ENCODE measurements around the gene RINL.
A peak's percentile ranks its signal among the peaks of the same experiment; 100 is the strongest.

The RINL gene

GRCh38 chr19:38877781-38878574 is at the start of gene RINL:
Gene RINL, minus strand, starts transcription at chr19:38878275. Its CDS starts 1,533 bp downstream, at chr19:38876742.
- peak; percentile 52 for DNase-seq

DNA sequence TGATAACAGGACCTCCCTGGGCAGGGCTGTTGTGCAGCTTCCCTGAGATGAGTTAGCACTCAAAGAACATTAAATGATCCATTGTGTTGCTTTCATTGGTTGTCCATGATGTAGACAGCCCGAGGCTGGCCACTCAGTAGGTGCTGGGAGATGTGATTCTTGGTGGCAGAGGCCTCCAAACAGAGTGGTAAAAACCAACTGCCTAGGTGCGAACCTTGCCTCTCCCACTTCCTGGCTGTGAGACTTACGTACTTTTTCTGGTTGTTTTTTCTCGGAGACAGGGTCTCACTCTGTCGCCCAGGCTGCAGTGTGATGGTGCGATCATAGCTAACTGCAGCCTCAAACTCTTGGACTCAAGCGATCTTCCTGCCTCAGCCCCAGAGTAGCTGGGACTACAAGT is 46.3 kb upstream of the RINL start:
- no peak for DNase-seq

DNA sequence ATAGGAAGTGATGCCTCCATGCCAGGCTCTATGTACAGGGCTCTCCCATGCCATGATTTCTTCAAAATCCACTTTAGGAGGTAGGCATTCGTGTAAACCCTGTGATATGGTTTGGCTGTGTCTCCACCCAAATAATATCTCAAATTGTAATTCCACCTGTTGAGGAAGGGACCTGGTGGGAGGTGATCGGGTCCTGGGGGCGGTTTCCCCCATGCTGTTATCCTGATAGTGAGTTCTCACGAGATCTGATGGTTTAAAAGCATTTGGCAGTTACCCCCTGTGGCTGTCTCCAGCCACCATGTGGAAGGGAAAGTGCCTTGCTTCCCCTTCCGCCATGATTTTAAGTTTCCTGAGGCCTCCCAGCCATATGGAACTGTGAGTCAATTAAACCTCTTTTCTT is 44.4 kb upstream of the RINL start:
- no peak for DNase-seq

GRCh38 chr19:38921420-38922274 is 43.6 kb upstream of the RINL start:
- DNase-seq, result no peak

DNA sequence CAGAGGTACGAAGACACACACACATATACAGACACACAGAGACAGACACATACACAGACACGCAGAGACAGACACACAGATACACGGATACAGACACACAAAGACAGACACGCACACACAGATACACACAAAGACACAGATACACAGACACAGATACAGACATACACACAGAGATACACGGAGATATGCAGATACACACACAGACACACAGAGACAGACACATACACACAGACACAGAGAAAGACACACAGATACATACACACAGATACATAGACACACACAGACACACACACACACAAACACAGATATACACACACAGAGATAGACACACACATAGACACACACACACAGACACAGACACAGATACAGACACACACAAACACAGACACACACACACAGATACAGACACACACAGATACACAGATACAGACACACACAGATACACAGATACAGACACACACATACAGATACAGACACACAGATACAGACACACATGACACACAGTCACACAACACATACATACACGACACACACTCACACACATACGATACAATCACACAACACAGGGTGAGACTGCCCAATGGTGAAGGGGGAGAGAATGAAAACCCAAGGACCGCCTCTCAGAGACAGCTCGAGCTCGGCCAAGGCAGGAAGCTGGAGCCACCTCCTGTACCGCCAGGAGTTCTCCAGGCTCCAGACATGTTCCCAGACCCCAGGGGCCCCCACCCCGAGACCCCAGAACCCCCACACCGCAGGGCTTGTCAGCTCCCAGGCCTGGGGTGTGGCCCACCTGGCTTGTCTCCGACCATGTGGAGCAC is 42.7 kb upstream of the RINL start:
- DNase-seq, result no peak

- DNase-seq, result no peak
These were observed 41.9 kb upstream of the RINL start for GRCh38 chr19:38919837-38920601.

GRCh38 chr19:38918526-38918925 is 40.5 kb upstream of the RINL start:
- no peak for DNase-seq

DNA sequence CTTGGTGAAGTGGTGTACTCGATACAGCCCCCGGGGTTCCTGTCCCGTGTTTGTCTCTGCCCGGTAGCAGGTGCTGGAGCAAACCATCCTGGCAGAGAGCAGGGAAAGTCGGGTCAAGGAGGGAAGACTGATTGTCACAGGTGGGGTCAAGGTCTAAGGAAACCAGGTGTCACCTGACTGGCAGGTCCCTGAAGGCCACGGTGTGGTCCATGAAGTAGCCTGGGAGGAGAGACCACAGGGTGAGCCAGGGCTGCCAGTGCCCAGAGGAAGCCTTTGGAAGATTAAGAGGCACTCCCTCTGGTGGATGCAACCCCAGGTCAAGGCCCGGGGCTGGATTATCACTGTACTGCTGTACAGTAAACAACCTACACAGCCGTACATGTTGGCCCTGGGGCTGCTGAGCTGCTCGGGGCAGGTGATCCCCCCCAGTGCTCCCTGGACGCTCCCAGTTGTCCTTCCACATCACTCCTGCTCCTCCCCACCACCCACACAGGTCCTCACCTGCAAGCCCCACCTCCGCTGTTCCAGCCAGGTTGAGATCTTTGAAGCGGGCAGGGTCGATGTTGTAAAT is 39.9 kb upstream of the RINL start:
- DNase-seq, result no peak

GRCh38 chr19:38917516-38917915 is 39.4 kb upstream of the RINL start:
- DNase-seq, result no peak

DNA sequence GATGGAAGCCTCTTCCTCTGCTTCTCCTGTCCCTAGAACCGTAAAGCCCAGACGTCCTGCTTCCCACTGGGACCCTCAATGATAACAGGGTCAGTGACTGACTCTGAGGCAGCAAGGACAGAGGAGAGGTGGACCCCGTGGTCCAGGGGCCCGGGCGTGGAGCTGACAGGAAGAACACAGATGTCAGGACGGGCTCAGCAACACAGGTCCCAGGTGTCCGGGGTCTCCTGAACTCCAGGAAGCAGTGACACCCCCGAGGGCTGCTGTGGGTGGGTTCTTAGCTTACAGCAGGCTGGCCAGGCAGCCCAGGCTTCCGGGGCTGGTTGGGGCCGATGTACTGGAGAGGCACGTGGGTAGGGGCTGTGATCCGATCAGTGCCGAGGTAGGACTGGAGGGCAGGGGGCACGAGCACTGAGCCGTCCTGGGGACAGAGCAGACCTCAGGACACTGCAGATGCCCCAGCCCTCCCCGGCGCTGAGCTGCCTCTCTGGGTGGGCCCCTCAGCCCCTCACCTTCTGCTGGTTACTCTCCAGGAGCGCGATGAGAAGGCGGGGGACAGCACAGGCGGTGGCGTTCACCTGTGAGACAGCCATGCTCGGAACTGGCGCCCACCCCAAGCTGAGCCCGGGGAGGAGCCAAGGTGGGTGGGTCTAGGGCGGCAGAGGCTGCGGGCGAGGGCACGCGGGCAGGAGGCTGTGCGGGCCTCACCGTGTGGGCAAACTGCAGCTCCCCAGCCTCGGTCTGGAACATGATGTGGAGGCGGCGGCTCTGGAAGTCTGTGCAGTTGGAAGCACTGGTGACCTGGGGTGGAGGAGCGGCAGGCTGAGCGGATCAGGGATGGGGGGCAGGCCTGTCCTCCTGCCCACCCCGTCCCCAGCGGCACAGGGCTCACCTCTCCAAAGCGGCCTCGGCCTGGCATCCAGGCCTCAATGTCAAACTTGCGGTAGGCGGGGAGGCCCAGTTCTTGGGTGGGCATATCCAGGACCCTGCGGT is 37.5 kb upstream of the RINL start:
- DNase-seq, result no peak

GRCh38 chr19:38913958-38914357 is 35.9 kb upstream of the RINL start:
- no peak for DNase-seq

GRCh38 chr19:38912600-38913514 is 34.8 kb upstream of the RINL start:
- no peak for DNase-seq

DNA sequence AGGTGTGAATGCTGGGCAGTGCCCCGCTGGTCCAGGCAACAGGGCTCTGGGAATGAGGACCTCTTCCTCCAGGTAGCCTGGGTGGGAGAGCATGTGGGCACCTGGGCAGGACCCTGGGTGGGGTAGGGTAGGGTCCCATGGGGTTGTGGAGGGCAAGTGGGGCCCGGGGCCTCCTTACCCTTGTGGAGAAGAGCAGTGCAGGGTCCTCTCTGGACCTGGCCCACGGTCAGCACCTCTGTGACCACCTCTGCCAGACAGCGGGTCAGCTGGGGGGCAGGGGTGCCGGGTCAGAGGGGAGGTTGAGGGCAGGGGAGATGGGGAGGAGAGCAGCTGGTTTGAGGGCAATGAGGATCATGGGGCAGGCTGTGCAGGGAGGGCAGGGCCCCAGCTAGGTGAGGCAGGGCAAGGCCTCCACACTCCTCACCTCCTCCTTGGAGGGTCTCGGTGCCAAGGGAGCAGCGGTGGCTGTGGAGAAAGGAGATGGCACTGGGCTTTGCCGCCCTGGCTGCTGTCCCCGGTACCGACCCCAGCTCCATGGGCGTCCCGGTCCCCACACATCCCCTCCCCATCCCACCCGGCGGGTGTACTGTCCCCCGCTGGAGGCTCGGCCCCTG is 33.4 kb upstream of the RINL start:
- DNase-seq, result no peak

DNA sequence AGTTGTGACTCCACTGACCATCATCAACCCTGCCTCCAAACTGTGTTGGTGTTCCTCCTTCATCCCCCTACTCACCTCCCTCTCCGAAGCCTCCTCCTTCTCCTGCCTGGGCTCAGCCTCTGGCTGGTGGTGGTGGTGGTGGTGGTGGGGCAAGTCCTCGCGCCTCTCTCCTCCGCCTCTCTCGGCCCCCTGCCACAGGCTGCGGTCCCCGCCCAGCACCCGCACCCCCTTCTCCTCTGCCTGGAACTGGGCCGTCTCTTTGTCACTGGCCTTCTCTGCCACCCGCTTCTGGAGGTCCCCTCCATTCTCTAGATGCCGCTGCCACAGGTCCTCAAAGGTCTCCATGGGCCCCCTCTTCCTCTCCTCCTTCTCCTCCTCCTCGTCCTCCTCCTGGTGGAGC is 32.4 kb upstream of the RINL start:
- DNase-seq, result no peak

- no peak for DNase-seq
These were observed 30.8 kb upstream of the RINL start for GRCh38 chr19:38908911-38909310.

- DNase-seq, result no peak
These were observed 29.6 kb upstream of the RINL start for GRCh38 chr19:38907670-38908069.

GRCh38 chr19:38907227-38907626 is 29.2 kb upstream of the RINL start:
- no peak for DNase-seq

- no peak for DNase-seq
These were observed 27.5 kb upstream of the RINL start for GRCh38 chr19:38905620-38906019.
